Stimulated activated CD4-positive, alpha-beta T cell treated with anti-CD3 and anti-CD28 coated beads, Interleukin-2, amount 100 ng/mL, for 48 hours (primary cell): ENCODE measurements around the gene GHSR.

Experiments
- DNase-seq, 2 donors: peaks; one replicate each; pipeline ENCODE4 v3.0.0-alpha.2; 2020

GHSR gene, protein sequence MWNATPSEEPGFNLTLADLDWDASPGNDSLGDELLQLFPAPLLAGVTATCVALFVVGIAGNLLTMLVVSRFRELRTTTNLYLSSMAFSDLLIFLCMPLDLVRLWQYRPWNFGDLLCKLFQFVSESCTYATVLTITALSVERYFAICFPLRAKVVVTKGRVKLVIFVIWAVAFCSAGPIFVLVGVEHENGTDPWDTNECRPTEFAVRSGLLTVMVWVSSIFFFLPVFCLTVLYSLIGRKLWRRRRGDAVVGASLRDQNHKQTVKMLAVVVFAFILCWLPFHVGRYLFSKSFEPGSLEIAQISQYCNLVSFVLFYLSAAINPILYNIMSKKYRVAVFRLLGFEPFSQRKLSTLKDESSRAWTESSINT

DNA sequence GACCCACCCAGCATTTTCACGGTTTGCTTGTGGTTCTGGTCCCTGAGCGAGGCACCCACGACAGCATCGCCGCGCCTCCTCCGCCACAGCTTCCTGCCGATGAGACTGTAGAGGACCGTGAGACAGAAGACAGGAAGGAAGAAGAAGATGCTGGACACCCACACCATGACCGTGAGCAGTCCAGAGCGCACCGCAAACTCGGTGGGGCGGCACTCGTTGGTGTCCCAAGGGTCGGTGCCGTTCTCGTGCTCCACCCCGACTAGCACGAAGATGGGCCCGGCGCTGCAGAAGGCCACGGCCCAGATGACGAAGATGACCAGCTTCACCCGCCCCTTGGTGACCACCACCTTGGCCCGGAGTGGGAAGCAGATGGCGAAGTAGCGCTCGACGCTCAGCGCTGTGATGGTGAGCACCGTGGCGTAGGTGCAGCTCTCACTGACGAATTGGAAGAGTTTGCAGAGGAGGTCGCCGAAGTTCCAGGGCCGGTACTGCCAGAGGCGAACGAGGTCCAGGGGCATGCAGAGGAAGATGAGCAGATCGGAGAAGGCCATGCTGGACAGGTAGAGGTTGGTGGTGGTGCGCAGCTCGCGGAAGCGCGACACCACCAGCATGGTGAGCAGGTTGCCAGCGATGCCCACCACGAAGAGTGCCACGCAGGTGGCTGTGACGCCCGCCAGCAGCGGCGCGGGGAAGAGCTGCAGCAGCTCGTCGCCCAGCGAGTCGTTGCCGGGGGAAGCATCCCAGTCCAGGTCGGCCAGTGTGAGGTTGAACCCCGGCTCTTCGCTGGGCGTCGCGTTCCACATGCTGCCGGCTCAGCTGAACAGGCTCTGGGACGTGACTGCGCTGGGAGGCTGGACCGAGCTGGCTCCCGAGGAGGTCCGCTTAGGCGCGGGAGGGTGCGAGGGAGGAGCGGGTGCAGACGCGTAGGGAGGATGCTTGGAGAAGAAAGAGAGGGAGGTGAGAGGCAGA is at the start of gene GHSR:
Gene GHSR, minus strand, starts transcription at position 846 of the 969 bp plus-strand sequence. Its CDS starts 43 bp downstream, at position 803.
- DNase-seq = no peak

DNA sequence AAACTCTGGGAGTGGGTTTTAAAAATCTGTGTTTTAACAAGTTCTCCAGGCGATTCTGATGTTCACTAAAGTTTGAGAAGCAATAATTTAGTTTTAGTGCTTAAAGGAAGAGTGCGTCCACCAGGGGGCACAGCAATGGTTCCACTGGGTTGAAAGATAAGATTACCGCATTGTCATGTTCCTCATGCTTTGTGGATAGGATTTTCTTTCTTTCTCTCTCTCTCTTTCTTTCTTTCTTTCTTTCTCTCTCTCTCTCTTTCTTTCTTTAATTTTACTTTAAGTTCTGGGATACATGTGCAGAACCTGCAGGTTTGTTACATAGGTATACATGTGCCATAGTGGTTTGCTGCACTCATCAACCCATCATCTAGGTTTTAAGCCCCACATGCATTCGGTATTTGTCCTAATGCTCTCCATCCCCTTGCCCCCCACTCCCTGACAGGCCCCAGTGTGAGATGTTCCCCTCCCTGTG is 42.0 kb upstream of the GHSR start:
- peak; percentile 73 to 83 for DNase-seq

DNA sequence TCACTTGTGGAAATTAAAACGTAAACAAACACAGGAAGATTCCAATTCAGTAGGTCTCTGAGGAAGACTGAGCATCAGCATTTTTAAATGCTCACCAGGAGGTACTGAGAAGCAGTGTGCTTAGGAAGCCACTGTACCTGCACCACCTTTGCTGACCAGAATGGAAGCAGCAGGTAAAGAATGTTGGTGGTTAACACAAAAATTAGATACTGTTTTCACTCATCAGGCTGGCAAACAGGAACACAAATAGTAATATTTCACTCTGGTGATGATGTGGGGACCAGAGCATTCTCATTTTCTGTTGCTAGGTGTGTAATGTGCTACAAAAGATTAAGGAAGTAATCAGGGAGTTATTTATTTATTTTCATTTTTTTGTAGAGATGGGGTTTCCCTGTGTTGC is 29.9 kb upstream of the GHSR start:
- DNase-seq = no peak

DNA sequence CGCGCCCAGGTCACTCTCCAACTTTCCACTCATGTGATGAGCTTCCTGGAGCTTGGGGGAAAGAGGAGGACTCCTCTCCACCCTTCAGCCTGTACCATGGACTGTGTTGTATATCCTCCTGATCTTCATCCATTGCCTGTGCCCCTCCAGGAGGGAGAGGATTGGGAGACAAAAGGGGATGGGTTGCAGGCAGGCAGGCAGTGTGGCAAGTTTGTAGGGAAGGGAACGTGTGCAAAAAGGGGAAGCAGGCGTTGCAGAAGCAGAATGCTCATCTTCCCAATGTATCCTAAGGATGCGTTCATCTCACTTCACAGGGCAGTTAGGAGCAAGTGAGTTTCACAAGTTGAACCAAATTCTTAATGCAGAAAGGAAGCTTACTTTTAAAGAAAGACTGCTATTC is 28.1 kb upstream of the GHSR start:
- DNase-seq = no peak

DNA sequence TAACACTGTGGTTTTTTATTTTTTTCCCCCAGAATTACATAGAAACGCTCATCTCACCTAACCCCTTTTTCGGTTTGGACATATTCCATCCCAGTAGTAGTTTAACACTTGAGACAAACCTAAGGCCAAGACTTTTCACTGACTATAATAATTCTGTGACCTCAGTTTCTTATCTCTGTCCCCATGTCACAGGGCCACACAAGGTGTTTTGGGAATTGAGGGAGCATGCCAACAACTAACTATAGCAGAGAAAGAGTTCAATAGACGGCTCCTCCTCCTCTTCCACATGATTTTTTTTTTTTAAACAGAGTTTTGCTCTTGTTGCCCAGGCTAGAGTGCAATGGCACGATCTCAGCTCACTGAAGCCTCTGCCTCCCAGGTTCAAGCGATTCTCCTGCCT is 27.4 kb upstream of the GHSR start:
- DNase-seq = no peak

DNA sequence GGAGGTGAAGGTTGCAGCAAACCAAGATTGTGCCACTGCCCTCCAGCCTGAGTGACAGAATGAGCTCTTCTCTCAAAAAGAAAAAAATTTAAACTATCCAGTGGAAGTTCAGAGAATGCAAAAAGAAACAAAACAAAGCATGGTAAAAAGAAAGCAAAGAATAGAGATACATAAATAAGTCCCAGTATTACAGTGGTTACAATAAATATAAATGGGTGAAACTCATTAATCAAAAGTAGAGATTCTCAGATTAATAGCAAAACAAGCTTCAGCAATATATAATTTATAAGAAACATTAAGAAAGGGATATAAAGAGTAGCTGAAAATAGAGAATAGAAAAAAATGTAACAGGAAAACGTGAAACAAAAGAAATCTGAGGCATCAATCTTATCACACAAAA is 23.6 kb upstream of the GHSR start:
- DNase-seq = no peak

DNA sequence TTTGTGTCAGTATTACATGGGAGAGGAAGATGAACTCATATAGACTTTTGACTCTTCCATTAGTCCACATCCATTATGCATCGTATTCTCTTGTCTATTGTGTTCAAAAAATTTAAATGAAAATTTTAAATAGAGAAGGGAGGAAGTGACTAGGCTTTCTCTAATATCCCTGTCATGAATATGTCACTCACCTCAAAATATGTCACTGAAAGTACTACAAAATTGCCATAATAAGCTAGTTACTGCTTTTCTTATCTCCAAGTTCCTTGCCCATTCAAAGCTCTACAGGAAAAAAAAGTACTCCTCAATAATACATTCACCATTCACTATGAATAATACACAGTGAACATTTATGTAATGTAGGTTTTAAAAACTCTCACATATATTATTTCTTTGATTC is 22.3 kb upstream of the GHSR start:
- DNase-seq = no peak

DNA sequence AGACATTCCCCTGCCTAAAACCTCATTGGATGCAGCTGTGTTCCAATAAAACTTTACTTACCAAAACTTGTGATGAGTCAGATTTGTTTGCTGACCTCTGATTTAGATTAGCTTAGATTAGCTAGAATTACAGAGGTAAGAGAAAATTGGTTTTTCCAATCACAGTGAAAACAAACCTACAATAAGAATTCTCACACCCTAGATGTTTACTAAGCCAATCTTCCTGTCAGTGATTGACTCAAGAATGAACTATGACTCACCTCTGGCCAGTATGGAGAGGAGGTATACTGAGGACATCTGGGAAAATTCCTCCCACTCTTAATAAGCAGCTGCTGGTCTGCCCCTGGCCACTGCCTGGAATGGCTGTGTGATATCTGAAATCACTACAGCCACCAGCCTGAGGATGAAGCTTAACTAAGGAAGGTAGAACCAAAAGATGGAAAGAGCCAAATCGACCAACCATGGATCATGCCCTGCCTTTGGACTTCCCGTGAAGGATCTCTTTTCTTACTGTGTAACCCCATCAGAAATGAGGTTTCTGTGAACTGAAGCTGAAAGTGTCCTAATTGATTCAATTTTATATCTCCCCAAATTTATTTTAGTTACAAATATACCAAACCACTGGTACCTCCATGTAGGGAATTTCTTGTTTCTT is 19.0 kb upstream of the GHSR start:
- DNase-seq = no peak

DNA sequence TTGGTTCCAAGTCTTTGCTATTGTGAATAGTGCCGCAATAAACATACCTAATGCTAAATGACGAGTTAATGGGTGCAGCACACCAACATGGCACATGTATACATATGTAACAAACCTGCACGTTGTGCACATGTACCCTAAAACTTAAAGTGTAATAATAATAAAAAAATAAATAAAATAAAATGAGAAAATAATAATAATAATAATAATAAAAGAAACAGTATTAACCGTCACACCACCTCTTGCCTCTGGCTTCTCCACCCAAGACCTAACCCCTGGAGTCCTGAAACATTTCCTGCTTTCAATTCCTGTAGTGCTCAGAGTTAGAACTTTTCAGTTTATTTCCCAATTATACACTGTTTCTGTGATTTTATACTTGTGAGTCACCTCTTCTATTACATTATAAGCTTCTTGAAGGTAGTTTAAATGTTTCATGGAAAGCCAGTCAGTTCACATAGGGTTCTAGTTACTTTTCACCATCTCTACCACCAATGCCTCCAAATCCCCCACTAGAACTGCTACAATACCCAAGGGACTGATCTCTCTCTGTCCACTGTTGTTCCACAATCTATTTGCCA is 18.4 kb upstream of the GHSR start:
- no peak for DNase-seq

DNA sequence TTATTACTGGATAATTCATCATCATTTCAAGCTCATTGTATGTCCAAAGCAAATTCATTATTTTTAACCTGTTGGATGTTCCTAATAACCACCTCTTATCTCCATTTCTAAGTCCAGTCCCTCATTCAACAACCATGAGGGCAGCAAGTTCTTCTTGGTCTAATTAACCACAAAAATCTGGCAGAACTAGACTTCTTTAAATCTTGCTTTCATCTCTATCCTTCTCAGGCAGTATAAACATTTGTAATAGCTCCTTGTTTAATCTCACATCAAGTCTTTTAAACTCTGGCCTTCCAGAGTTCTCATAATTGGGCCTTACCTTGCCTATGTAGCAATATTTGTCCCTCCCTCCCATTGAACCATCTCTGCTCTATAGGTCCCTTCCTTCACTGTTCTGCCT is 17.0 kb upstream of the GHSR start:
- no peak for DNase-seq

DNA sequence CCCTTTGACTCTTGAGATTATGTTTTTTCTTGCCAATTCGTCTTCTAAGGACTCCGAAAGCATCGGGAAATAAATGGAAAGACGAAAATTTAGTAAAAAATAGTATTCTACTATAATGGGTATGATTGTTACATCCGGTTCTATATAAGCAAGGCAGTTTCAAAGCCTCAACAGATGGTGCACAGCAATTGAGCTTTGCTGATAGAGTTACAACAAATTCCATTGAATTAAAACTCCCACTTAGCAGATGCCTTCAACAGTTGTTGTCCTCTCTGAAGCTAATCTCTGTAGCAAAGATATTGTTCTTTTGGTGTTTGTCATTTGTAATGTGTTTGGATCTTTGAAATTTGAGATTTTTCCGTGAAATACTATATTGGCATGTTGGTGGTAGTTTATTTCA is 16.1 kb upstream of the GHSR start:
- no peak for DNase-seq

DNA sequence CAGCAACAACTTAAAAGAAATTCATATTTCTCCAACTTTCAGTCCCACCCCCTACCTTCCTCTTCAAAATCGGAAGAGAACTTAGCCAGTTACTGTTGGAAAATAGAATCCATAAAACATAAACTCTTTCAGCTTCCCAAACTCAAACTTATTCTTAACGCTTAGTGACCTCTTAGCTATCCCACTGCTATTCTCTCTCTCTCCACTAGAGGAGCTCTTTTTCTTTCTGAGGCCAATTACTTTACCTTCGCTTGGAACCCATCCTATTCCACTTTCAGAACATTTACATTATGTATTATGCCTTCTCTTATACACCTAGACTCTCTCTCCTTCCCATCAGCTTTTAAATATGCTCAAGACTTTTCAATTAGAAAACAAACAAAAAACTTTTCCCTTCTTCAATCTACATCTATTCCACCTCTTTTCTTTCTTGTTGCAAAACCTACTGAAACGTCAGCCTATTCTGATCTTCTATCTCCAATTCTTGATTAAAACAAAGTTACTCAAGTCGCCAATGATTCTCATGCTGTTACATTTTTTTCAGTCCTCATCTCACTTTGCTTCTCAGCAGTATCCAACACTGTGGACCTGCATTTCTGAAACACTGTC is 13.4 kb upstream of the GHSR start:
- DNase-seq = no peak

DNA sequence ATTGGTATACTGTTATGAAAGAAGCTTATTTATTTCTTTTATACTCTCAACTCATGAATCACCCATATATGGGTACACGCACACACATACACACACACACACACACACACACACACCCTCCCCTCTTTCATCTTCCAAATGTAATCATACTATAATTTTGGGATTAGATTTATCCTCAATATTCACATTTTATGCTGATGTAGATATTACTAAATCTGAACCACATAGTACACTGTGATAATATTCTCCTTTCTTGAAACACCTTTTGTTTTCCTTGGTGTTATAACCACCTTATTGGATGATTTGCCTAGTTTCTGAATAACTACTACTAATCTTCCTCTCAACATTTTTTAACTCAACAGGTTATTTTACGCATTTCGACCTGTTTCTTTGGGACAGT is 8.1 kb upstream of the GHSR start:
- no peak for DNase-seq

DNA sequence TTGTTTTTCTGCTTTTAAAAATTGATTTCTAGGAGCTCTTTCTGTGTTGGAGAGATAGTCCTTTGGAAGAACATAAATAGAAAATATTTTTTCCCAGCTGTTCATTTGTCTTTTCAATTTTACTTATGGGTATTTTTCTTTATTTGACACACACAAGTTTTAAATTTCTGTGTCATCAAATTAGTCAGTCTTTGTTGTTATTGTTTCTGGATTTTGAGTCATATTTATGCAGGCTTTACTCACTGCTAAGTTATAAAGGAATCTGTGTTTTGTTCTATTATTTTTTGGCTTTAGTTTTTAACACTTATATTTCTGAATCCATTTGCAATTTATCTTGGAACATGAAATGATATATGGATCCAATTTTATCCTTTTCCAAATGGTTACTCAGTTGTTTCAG is 5.9 kb upstream of the GHSR start:
- no peak for DNase-seq

DNA sequence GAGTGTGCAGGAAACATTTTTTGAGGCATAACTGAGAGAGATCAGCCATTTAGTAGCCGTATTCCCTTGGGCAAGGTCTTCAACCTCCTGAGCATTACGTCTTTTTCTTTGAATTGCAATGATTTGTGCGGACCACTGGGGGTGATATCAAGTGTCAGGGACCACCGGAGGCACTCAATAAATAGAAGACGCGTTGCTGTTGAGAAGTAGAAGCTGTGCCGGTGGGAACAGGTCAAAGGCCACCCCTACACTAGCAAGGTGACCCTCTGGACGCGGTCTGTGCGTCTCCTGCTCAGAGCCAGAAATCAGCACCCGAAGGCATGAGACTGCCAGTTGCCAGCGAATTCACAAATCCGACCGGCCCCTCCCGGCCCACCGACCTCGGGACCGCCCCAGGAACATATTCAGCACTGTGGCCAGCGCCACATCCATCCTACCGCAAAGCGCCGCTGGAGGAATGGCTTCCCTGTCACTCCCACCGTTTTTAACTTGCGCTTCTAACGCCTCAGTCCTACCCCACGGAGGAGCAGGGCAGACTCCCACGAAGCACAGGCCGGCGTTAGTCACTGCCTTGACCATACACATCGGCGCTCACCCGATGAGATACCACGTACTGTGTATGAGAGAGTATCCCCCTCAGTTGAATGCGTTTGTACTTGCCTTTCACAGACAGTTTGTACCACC is 1.4 kb upstream of the GHSR start:
- DNase-seq = no peak

DNA sequence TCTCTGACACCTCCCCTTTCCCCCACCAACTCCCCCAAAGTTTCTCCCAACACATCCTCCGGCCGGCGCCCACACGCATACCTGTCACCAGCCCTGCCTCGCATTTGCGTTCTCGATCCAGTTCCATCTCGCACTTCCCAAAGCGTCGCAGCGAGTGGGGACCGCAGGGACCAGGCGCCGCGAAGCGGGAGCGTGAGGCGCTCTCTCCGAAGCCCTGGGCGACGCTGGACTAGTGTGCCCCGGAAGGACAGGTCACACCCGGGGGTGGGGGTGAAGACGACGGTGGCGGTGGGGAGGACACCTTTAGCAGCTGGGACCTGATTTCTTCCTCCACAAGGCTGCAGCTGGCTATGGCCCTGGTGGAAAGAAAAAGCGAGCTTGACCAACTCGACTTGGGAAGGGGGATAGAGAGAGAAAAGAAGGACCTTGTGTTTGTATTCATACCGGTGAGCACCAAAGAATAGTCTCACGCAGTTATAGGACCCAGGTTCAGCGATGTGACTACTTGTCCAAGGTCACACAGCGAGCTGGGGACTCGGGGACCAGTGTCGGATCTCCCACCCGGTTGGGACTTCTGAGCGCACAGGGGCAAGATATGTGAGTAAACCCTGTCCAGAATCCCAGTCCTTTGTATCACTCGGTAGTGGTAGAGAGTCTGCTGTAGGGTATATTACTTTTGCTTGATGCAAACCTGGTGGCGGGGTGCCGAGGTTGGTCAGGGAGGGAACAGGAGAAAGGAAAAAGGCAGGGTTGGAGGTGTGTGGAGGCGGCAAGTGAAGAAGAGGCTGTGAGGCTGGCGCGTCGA is 607 bp upstream of the GHSR start:
- DNase-seq = no peak

DNA sequence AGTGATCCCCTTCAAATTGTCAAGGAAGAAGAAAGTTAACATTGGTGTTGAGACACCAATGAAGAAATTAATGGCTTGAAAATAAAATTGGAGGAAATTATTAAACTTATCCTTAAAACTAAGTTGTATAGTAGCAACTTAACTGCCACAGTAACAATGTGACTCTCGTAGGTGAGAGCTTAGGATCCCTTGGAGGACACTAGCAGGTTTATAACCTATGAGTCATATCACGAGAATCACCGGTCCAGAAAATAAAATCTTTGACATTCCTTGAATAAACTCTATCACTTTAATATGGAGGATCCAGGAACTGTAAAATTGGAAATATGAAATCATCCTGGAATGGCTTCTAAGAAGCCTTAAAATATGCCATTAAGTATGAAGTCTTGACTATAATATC is 2.1 kb downstream of the GHSR start:
- no peak for DNase-seq

DNA sequence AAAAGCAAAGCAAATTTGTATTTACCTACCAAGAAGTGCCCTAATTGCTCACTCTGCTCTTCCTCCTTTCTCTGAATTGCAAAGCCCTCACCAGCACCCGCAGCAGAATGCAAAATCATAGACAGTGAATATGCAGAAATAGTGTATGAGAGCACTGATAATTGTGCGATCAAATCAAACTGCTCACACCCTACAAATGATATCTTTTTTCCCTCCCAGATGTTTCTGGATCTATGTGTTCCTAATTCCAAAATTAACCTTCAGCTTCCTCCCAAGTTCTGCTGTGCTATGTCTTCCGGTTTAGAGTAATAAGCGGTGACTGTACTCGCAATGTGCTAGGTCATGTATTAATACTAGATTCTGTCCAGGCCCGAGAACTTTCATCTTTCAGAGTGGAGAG is 3.4 kb downstream of the GHSR start:
- DNase-seq = no peak

DNA sequence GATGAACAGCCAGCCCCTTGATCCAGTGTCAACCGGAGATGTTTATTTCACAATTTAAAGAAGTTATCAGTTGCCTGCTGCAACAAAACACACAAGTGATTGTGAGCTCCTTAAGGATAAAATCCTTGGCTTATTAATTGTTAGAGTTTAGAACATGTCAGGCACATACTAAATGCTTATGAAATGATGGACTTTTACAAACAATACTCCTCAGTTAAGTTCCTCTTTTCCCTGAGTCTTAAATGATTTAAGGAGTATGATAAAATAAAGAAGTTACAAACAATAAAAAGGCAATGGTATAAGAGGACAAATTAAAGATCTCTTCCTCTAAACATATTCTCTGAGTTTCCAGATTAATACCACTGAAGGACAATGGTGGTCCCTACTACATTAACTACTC is 5.7 kb downstream of the GHSR start:
- no peak for DNase-seq

DNA sequence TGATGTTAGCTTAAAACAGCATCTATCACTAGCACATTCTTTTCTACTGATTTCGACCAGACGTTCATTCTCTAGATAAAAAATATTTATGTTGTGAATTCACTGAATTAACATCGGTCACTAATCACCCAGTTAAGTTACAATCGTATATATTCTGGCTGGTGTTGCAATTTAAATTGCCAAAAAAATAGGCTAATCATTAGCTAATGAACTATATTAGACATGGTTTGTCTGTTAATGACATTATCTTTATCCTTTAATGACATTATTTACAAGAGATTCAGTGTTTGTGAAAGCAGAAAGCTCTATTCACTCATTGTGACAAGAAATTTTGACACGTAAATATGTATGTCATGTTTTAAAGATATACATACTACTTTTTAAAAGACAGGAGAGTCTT is 6.7 kb downstream of the GHSR start:
- no peak for DNase-seq

DNA sequence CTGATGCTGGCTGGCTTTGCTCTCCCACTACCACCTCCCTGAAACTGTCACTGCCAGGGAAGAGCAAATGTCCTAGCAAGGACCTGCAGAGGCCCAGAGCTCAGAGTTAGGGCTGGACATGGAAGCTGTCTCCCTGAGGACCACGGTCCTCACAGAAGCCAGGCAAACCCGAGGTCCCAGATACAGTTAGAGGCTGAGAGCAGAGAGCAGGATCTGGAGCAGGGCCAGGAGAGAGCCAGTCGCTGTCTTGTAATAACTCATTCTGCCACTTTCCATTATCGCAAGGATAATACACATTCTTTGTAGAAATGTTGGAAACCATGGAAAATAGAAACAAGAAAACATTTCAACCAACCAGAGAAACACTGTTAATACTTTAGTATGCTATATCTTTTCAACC is 10.1 kb downstream of the GHSR start:
- no peak for DNase-seq
